ENCODE results near the gene ZNF664.

- TF ChIP-seq CTCF (IDR thresholded peaks at IDR 0.05 in 8 of 11, conservative IDR thresholded peaks at IDR 0.05 in 3 of 11) (no peak), POLR2A (IDR thresholded peaks at IDR 0.05) (no peak), POLR2AphosphoS5 (IDR thresholded peaks at IDR 0.05) (no peak)
Observed at GRCh38 chr12:123963821-123964220, 9.2 kb upstream of the ZNF664 start.

All from spleen (tissue), 7 donors.